Spleen (tissue), 3 donors: ENCODE results near the gene NPB.

ENCODE experiments used
- POLR2A ChIP-seq, 3 donors: fragments of 450-650 bp; IDR thresholded peaks; one replicate each; pipeline ENCODE4 v1.5.1; 2017; ENCODE audit warnings: antibody characterized with exemption in 3 of 3, mild to moderate bottlenecking in 1 of 3
- POLR2AphosphoS5 ChIP-seq, 3 donors: sonication (generic); formaldehyde crosslinking; IDR thresholded peaks; one replicate each; pipeline ENCODE4 v1.5.1; 2017; ENCODE audit warnings: antibody characterized with exemption in 3 of 3

GRCh38 chr17:81898885-81899284 is 3.2 kb upstream of the NPB start:
- TF ChIP-seq POLR2AphosphoS5 (IDR thresholded peaks at IDR 0.05) (peak in 1 of 3 donors; percentile 13), POLR2A (IDR thresholded peaks at IDR 0.05) (no peak)
